CD4-positive, alpha-beta memory T cell (primary cell): ENCODE measurements around the gene FNDC10. TPM values are rescaled to one million over a fixed set of nuclear protein-coding genes. Genes with fewer than 3 reads are reported as not detected.
A peak's percentile ranks its signal among the peaks of the same experiment; 100 is the strongest.

Experiments
- CTCF ChIA-PET: fragments of 350-600 bp; sonication (Branson Sonifier 250); formaldehyde crosslinking; loops from one replicate; lab custom pipeline; 2021; ENCODE audit warnings: inconsistent platforms; ENCODE audit not compliant: partially characterized antibody; lab: Charles Lee
- POLR2A ChIA-PET: fragments of 350-600 bp; sonication (Branson Sonifier 250); formaldehyde crosslinking; loops from one replicate; lab custom pipeline; 2021; ENCODE audit not compliant: partially characterized antibody; lab: Charles Lee
- DNase-seq, 5 donors: peaks; one replicate each; pipeline versions ENCODE4 v3.0.0 to v3.0.0-alpha.2; 2020 to 2022; ENCODE audit warnings: mixed read lengths in 1 of 5
- H3K27ac ChIP-seq: one replicate; pipeline ENCODE4 v1.7.0; 2013; ENCODE audit warnings: low read depth, low read length
- H3K27me3 ChIP-seq: 2 replicates; pipeline ENCODE4 v1.7.0; 2013; ENCODE audit warnings: mild to moderate bottlenecking, low read length, moderate library complexity; ENCODE audit not compliant: insufficient read depth
- H3K36me3 ChIP-seq: 2 replicates; pipeline ENCODE4 v1.7.0; 2013; ENCODE audit warnings: mild to moderate bottlenecking, low read length, moderate library complexity; ENCODE audit not compliant: insufficient read depth
- H3K4me1 ChIP-seq: 2 replicates; pipeline ENCODE4 v1.7.0; 2013; ENCODE audit warnings: mild to moderate bottlenecking, low read length, moderate library complexity; ENCODE audit not compliant: insufficient read depth
- H3K4me3 ChIP-seq, 2 donors: one replicate each; pipeline ENCODE4 v1.7.0; 2013; ENCODE audit warnings: low read length in 2 of 2, mild to moderate bottlenecking in 1 of 2
- H3K9me3 ChIP-seq, 2 donors: one replicate each; pipeline ENCODE4 v1.7.0; 2013; ENCODE audit warnings: low read length in 2 of 2, control low read depth in 1 of 2; ENCODE audit not compliant: control insufficient read depth in 1 of 2
- H3K27ac Mint-ChIP-seq, 7 donors: one replicate each; pipeline ENCODE4 v1.8.0; 2020 to 2021; ENCODE audit warnings: mixed read lengths in 7 of 7, mild to moderate bottlenecking in 6 of 7, inconsistent platforms in 3 of 7, moderate library complexity in 3 of 7
- H3K27me3 Mint-ChIP-seq, 2 donors: one replicate each; pipeline ENCODE4 v1.8.0; 2020 to 2021; ENCODE audit warnings: mixed read lengths in 2 of 2
- H3K36me3 Mint-ChIP-seq, 2 donors: one replicate each; pipeline ENCODE4 v1.8.0; 2020 to 2021; ENCODE audit warnings: mixed read lengths in 2 of 2, inconsistent platforms in 1 of 2, mild to moderate bottlenecking in 1 of 2
- H3K4me1 Mint-ChIP-seq, 4 donors: one replicate each; pipeline ENCODE4 v1.8.0; 2020 to 2021; ENCODE audit warnings: mixed read lengths in 4 of 4, mild to moderate bottlenecking in 1 of 4
- H3K4me3 Mint-ChIP-seq, 8 donors: one replicate each; pipeline ENCODE4 v1.8.0; 2020 to 2021; ENCODE audit warnings: mixed read lengths in 8 of 8, mild to moderate bottlenecking in 7 of 8, moderate library complexity in 6 of 8, inconsistent platforms in 3 of 8
- H3K9me3 Mint-ChIP-seq, 8 donors: one replicate each; pipeline ENCODE4 v1.8.0; 2020 to 2021; ENCODE audit warnings: mixed read lengths in 8 of 8, mild to moderate bottlenecking in 5 of 8, inconsistent platforms in 3 of 8, moderate library complexity in 1 of 8
- intact Hi-C: fragments of 100-400 bp; cut with micrococcal nuclease; formaldehyde crosslinking; loops from one replicate; pipeline ENCODE4 v1.15.1; 2023
- polyA plus RNA-seq, 2 donors: library from polyadenylated mRNA; unstranded; fragments of 300-500 nt; fragmentation: Illumina TruSeq; gene quantifications; one replicate each; pipeline ENCODE4 v1.2.3, GENCODE V29; 2021
- total RNA-seq, 2 experiments: library from RNA; stranded (reverse); gene quantifications; one replicate each; pipeline ENCODE4 v1.2.3, GENCODE V29; 2021

Gene FNDC10
- total and polyA plus RNA-seq, 4 experiments from 2014 or later, result 0.72 to 2.9 (median 2.0) TPM

- peak overlapping the region; percentile 98 to 100 (median 99) for H3K27ac Mint-ChIP-seq
- no peaks in the 10 kb centered on the region for H3K27me3 Mint-ChIP-seq
- H3K4me1 ChIP-seq, result peaks cover 29% of the 10 kb centered on the region
- intact Hi-C loops, result loop anchor here (1.0 to 2.0 kb wide), 5 partner anchors 14 to 294 kb away; partner anchors contain the start of genes AURKAIP1, FNDC10 and SSU72
- peak overlapping the region; percentile 100 for H3K27ac ChIP-seq
- H3K9me3 Mint-ChIP-seq, result no peaks in the 10 kb centered on the region
- H3K27me3 ChIP-seq, result no peaks in the 10 kb centered on the region
- H3K4me3 Mint-ChIP-seq, result peak overlapping the region; percentile 89 to 97 (median 94)
- no peaks in the 10 kb centered on the region for H3K36me3 ChIP-seq
- peaks cover 0 to 12% of the 10 kb centered on the region in 2 donors for H3K36me3 Mint-ChIP-seq
- CTCF ChIA-PET, result interaction anchor here (1.3 kb wide), 1 partner anchor 240 kb away, joined by 3 read pairs; the partner anchor contains the start of gene AURKAIP1
- peak overlapping the region; percentile 73 to 89 for H3K4me3 ChIP-seq
- no peak for DNase-seq
- no peaks in the 10 kb centered on the region for H3K9me3 ChIP-seq
- POLR2A ChIA-PET, result interaction anchor here (0.8 to 6.8 kb wide), 19 partner anchors 8 to 776 kb away, joined by 3 to 152 read pairs (median 6); partner anchors contain the start of genes ATAD3A, AURKAIP1, CCNL2 and FNDC10
- H3K4me1 Mint-ChIP-seq, result peaks cover 10 to 38% (median 26%) of the 10 kb centered on the region in 4 donors
Measured at GRCh38 chr1:1614954-1615255, 15.0 kb upstream of the FNDC10 start.

DNA sequence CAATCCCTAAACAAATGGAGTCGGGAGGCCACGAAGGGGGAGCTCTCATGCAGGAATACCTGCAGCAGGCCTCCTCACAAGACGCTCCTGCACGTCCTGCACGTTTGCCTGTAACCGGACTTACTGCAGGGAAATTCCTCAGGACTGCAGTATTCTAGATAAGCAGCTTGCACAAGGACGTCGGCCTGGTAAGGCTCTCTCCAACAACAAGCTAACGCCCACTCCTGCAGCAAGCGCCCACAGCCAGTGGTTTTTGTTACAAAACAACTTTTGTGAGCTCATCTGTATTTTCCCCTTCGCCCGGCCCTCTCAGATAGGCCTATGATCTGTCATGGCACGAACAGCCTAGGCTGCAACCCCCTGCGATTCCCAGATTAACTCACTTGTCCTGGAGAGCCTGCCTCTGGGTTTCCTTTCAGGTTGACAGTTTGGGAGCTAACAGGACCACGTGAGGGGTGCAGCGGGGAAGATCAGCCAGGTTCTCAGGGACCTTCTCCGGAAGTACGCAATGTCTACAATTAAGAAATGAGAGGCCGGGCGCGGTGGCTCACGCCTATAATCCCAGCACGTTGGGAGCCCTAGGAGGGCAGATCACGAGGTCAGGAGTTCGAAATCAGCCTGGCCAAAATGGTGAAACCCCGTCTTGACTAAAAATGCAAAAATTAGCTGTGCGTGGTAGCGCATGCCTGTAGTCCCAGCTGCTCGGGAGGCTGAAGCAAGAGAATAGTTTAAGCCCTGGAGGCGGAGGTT, 14.4 kb upstream of the FNDC10 start:
- POLR2A ChIA-PET, result interaction anchor here (0.8 to 6.8 kb wide), 18 partner anchors 8 to 601 kb away, joined by 3 to 152 read pairs (median 6); partner anchors contain the start of genes ATAD3A, AURKAIP1, CCNL2 and FNDC10

DNA sequence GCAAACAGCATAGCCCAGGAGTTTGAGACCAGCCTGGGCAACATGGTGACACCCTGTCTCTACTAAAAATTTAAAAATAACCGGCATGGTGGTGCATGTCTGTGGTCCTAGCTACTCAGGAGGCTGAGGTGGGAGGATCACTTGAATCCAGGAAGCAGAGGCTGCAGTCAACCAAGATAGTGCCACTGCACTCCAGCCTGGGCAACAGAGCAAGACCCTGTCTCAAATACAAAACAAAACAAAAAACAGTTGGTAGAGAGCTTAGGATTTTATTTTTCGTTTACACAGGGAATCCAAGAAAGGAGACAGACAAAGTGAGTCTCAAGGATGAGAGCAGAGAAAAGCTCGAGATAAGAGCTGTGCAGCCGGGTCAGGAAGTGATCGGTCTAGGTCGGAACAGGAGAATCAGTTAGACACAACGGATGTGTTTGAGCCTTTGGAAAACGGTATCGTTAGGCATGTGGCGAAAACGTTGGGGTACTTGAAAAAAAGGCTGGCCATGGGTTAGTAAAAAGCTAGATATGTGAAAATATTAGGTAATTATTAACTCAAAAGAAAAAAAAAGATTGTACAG, 13.7 kb upstream of the FNDC10 start:
- Mint-ChIP-seq H3K27ac (peak overlapping the region; percentile 98 to 100 (median 99)), H3K36me3 (peaks cover 0 to 12% of the 10 kb centered on the region in 2 donors), H3K9me3 (no peaks in the 10 kb centered on the region), H3K4me1 (peaks cover 10 to 38% (median 26%) of the 10 kb centered on the region in 4 donors), H3K27me3 (no peaks in the 10 kb centered on the region), H3K4me3 (peak overlapping the region; percentile 89 to 97 (median 94))
- peak overlapping the region; percentile 100 for H3K27ac ChIP-seq
- peak in 1 of 5 donors; percentile 21 for DNase-seq
- CTCF ChIA-PET, result interaction anchor here (0.8 to 1.3 kb wide), 3 partner anchors 15 to 293 kb away, joined by 3 read pairs; partner anchors contain the start of gene AURKAIP1
- H3K36me3 ChIP-seq, result no peaks in the 10 kb centered on the region
- intact Hi-C loops, result loop anchor here (2.0 kb wide), 2 partner anchors 13 to 17 kb away; partner anchors contain the start of gene FNDC10
- H3K9me3 ChIP-seq, result no peaks in the 10 kb centered on the region
- peak overlapping the region; percentile 73 to 89 for H3K4me3 ChIP-seq
- no peaks in the 10 kb centered on the region for H3K27me3 ChIP-seq
- POLR2A ChIA-PET, result interaction anchor here (0.5 to 6.8 kb wide), 13 partner anchors 11 to 953 kb away, joined by 3 to 152 read pairs (median 7); partner anchors contain the start of genes AURKAIP1, CCNL2, FNDC10 and MMP23B
- H3K4me1 ChIP-seq, result peaks cover 29% of the 10 kb centered on the region

More for the DNA sequence above, 14.4 kb upstream of the FNDC10 start:
- no peaks in the 10 kb centered on the region for H3K9me3 ChIP-seq
- Mint-ChIP-seq H3K27me3 (no peaks in the 10 kb centered on the region), H3K27ac (peak overlapping the region; percentile 98 to 100 (median 99)), H3K4me3 (peak overlapping the region; percentile 89 to 97 (median 94)), H3K36me3 (peaks cover 0 to 12% of the 10 kb centered on the region in 2 donors), H3K9me3 (no peaks in the 10 kb centered on the region), H3K4me1 (peaks cover 10 to 38% (median 26%) of the 10 kb centered on the region in 4 donors)
- intact Hi-C loops, result loop anchor here (2.0 kb wide), 2 partner anchors 14 to 16 kb away; partner anchors contain the start of gene FNDC10
- H3K4me3 ChIP-seq, result peak overlapping the region; percentile 73 to 89
- CTCF ChIA-PET, result interaction anchor here (0.8 to 1.3 kb wide), 3 partner anchors 16 to 292 kb away, joined by 3 read pairs; partner anchors contain the start of gene AURKAIP1
- H3K4me1 ChIP-seq, result peaks cover 29% of the 10 kb centered on the region
- peak overlapping the region; percentile 100 for H3K27ac ChIP-seq
- H3K36me3 ChIP-seq, result no peaks in the 10 kb centered on the region
- H3K27me3 ChIP-seq, result no peaks in the 10 kb centered on the region
- peak; percentile 58 to 89 (median 69) for DNase-seq

- ChIA-PET CTCF (no interaction called here), POLR2A (interaction anchor here (4.0 kb wide), 1 partner anchor 9 kb away, joined by 43 read pairs; the partner anchor contains the start of gene FNDC10)
- peaks cover 13 to 41% (median 29%) of the 10 kb centered on the region in 4 donors for H3K4me1 Mint-ChIP-seq
- peak overlapping the region in 3 of 8 donors; percentile 15 to 52 (median 28) for H3K4me3 Mint-ChIP-seq
- intact Hi-C loops, result no loop called here
- no peaks in the 10 kb centered on the region for H3K36me3 ChIP-seq
- peak overlapping the region in 4 of 7 donors; percentile 15 to 85 (median 60) for H3K27ac Mint-ChIP-seq
- peaks cover 33% of the 10 kb centered on the region for H3K4me1 ChIP-seq
- H3K36me3 Mint-ChIP-seq, result peaks cover 0 to 12% of the 10 kb centered on the region in 2 donors
- H3K9me3 ChIP-seq, result no peaks in the 10 kb centered on the region
- no peak overlapping the region for H3K27ac ChIP-seq
- no peak overlapping the region for H3K4me3 ChIP-seq
- H3K27me3 ChIP-seq, result no peaks in the 10 kb centered on the region
- no peaks in the 10 kb centered on the region for H3K27me3 Mint-ChIP-seq
- H3K9me3 Mint-ChIP-seq, result no peaks in the 10 kb centered on the region
- no peak for DNase-seq
Measured at GRCh38 chr1:1612104-1612400, 12.1 kb upstream of the FNDC10 start.

- Histone ChIP-seq H3K36me3 (no peaks in the 10 kb centered on the region), H3K4me1 (peaks cover 29% of the 10 kb centered on the region), H3K4me3 (no peak overlapping the region), H3K9me3 (no peaks in the 10 kb centered on the region), H3K27me3 (no peaks in the 10 kb centered on the region), H3K27ac (no peak overlapping the region)
- H3K27me3 Mint-ChIP-seq, result no peaks in the 10 kb centered on the region
- intact Hi-C loops, result no loop called here
- no peak for DNase-seq
- CTCF ChIA-PET, result no interaction called here
- H3K4me1 Mint-ChIP-seq, result peaks cover 16 to 38% (median 32%) of the 10 kb centered on the region in 4 donors
- peaks cover 0 to 10% of the 10 kb centered on the region in 2 donors for H3K36me3 Mint-ChIP-seq
- POLR2A ChIA-PET, result interaction anchor here (0.6 kb wide), 1 partner anchor 223 kb away, joined by 4 read pairs; no protein-coding TSS in a partner anchor
- no peaks in the 10 kb centered on the region for H3K9me3 Mint-ChIP-seq
- H3K4me3 Mint-ChIP-seq, result no peak overlapping the region
- peak overlapping the region in 3 of 7 donors; percentile 46 to 75 (median 64) for H3K27ac Mint-ChIP-seq
Measured at GRCh38 chr1:1610796-1611195, 10.9 kb upstream of the FNDC10 start.

GRCh38 chr1:1609822-1610485, 10.0 kb upstream of the FNDC10 start:
- POLR2A ChIA-PET, result no interaction called here
- intact Hi-C loops, result no loop called here
- no peak overlapping the region for H3K27ac Mint-ChIP-seq

More at GRCh38 chr1:1609822-1610485, 10.0 kb upstream of the FNDC10 start:
- Histone ChIP-seq H3K27me3 (no peaks in the 10 kb centered on the region), H3K36me3 (no peaks in the 10 kb centered on the region), H3K4me3 (no peak overlapping the region), H3K9me3 (no peaks in the 10 kb centered on the region), H3K27ac (no peak overlapping the region), H3K4me1 (peaks cover 29% of the 10 kb centered on the region)
- Mint-ChIP-seq H3K27me3 (no peaks in the 10 kb centered on the region), H3K36me3 (peaks cover 0 to 9% of the 10 kb centered on the region in 2 donors), H3K9me3 (no peaks in the 10 kb centered on the region), H3K4me3 (peak overlapping the region in 1 of 8 donors; percentile 6), H3K4me1 (peaks cover 18 to 37% (median 31%) of the 10 kb centered on the region in 4 donors)
- CTCF ChIA-PET, result no interaction called here
- DNase-seq, result no peak
